ENCODE results near the gene MYH14. TPM values are rescaled to one million over a fixed set of nuclear protein-coding genes. Genes with fewer than 3 reads are reported as not detected.
A peak's percentile ranks its signal among the peaks of the same experiment; 100 is the strongest.

The MYH14 gene
- not detected for total RNA-seq

DNA sequence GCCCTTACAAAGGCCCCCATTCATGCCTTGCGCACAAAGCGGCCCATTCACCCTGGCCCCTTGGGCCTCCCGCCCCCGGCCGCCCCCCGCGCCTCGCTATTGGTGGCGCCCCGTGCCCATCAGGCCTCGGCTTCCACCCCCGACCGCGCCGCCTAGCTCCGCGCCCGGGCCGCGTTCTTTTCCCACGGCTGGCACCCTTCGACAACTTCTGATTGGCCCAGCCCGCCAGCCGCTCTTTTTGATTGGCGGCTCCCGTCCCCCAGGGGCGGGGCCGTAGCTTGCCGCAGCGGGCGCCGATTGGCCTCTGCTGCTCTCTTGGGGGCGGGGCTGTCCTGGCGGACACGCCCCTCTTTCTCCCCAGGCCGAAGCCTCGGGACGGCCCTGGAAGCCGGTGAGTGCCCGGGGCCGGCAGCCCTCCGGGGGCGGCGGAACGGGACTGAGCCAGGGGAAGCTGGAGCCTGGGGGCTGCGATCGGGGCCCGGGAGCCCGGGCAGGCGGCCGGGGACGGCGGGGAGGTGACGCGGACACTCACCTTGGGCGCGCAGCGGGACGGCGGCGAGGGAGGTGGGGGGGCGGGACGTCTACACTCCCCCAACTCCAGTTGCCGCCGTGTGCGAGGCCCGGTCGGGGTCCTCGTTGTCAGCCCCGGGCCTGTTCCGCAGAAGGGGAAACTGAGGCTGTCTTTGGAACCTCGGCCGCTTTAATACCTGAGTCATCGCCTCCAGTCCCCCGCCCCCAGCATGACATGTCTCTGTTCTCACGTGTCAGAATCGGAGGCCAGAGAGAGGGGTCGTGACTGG lies at the start of gene MYH14:
TSS of gene MYH14 (plus strand) at position 342 of the 800 bp plus-strand sequence. CDS start 6,744 bp downstream, outside the sequence.
- Mint-ChIP-seq H3K27ac (no peak within 1 kb of the TSS), H3K9me3 (no peaks in the 10 kb centered on the region), H3K36me3 (peaks cover 0 to 8% of the 10 kb centered on the region in 2 donors)
- DNase-seq (ENCODE audit: low spot score in 2 of 2) (peak in 1 of 2 donors; percentile 29), ATAC-seq (peak in 1 of 2 donors; percentile 73)

DNA sequence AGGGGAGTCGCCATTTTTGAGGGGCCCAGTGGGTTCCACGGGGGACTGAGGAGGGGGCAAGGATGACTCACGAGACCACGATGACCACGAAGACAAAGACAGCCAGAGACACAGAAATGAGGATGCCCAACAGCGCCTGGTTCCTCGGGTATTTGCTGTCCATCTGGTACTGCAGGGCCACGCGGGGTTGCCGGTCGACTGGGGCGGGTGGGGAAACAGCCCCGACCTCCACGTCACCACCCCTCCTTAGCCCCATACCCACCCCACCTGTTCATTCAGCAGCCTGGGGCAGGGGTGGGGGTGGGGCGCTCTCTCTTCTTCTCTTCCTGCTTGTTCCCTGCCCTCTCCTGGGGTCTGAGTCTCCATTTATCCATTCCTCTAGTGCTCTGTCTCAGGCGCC lies 48.9 kb upstream of the MYH14 start:
- ATAC-seq (no peak), DNase-seq (ENCODE audit: low spot score in 2 of 2) (no peak)
- Mint-ChIP-seq H3K9me3 (peaks cover 13 to 14% of the 10 kb centered on the region in 2 donors), H3K36me3 (no peaks in the 10 kb centered on the region), H3K27ac (no peak overlapping the region)

DNA sequence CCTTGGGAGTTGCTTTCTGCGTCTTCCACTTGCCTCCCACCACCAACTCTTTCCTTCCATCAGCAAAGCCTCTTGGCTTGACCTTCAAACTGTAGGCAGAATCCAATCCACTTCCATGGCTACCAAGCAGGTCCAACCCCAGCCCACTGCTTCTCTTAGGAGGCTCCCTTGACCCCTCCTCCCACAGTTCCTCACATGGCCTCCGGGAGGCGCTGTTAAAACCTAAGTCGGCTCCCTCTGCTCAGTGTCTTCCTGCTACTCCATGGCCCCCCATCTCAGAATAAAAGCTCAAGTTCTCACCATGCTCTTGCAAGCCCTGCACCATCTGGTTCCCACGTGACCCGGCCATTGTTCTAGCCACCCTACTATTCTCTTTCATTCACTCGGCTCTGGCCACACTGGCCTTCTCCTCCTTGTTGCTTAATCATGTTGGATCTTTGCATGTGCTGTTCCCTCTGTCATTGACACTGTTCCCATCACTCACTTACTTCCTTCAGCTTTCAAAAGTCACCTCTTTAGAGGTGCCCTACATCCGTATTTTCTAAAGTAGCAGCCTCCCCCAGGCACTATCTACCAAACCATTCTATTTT lies 47.8 kb upstream of the MYH14 start:
- no peaks in the 10 kb centered on the region for H3K36me3 Mint-ChIP-seq
- ATAC-seq (no peak), DNase-seq (ENCODE audit: low spot score in 2 of 2) (no peak)

DNA sequence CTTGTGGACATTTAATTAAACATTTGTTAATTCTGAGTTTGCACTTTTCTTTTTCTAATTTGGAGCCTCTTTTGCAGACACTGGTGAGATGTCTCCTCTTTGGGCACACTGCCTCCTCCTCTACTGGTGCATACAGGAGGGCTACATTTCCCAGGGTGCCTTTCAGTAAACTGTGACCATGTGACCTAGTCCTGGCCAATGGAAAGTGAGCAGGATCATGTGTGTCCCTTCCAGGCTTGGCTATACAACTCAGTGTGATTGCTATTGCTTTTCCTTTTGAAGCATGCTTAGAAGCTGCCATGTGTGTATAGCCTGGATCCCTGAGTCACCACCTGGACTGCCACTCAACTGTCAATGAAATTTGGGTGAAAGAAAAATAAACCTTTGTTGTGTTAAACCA lies 44.8 kb upstream of the MYH14 start:
- H3K27ac Mint-ChIP-seq, result no peak overlapping the region
- no peaks in the 10 kb centered on the region for H3K36me3 Mint-ChIP-seq
- peaks cover 13 to 14% of the 10 kb centered on the region in 2 donors for H3K9me3 Mint-ChIP-seq
- DNase-seq (ENCODE audit: low spot score in 2 of 2) (no peak), ATAC-seq (no peak)

More for the DNA sequence above, 47.8 kb upstream of the MYH14 start:
- Mint-ChIP-seq H3K27ac (no peak overlapping the region), H3K9me3 (peaks cover 13 to 14% of the 10 kb centered on the region in 2 donors)

DNA sequence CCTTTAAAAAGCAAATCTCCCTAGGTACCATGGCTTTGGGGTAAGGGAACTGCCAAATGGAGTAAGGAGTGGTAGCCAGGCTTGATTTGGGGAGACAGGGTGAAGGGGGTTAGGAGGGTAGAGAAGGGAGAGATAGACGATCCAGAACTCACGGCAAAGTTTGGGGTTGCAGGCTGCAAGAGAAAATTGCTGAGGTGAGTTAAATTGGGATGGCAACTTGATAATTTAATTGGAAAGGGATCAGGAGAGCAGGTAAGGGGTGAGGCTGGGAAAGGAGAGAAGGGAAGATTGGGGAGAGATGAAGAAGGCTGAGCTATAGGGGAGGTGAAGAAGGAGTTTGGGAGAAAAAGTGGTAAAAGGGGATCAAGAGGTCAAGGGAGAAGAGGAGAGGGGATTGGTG lies 44.3 kb upstream of the MYH14 start:
- H3K27ac Mint-ChIP-seq, result no peak overlapping the region
- DNase-seq (ENCODE audit: low spot score in 2 of 2), result no peak

DNA sequence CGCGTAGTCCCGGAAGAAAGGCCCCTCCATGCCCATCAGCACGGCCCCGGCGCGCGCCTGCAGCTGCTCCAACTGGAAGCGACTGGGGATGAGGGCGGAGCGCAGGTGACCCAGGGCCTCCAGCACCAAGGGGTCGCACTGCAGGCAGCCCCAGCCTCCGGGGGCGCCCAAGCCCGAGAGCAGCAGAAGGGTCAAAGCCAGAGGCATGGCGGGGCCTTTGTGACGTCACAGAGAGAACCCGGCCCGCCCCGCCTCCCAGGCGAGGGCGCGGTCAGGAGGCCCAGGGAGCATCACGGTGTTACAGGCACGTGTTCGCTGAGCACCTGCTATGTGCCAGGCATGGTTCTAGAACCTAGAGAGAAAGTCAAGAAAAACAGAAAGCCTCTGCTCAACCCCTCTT lies 40.4 kb upstream of the MYH14 start, which contains the start of gene IZUMO2:
TSS of gene IZUMO2 (minus strand) at position 294 of the 400 bp plus-strand sequence. CDS start at position 207, 87 bp downstream.
- Mint-ChIP-seq H3K27ac (no peak within 1 kb of the TSS), H3K36me3 (no peaks in the 10 kb centered on the region), H3K9me3 (peaks cover 10% of the 10 kb centered on the region in 2 donors)
- ATAC-seq, result no peak
- DNase-seq (ENCODE audit: low spot score in 2 of 2), result no peak

More for the DNA sequence above, 44.3 kb upstream of the MYH14 start:
- peaks cover 13 to 14% of the 10 kb centered on the region in 2 donors for H3K9me3 Mint-ChIP-seq
- no peak for ATAC-seq
- H3K36me3 Mint-ChIP-seq, result no peaks in the 10 kb centered on the region

DNA sequence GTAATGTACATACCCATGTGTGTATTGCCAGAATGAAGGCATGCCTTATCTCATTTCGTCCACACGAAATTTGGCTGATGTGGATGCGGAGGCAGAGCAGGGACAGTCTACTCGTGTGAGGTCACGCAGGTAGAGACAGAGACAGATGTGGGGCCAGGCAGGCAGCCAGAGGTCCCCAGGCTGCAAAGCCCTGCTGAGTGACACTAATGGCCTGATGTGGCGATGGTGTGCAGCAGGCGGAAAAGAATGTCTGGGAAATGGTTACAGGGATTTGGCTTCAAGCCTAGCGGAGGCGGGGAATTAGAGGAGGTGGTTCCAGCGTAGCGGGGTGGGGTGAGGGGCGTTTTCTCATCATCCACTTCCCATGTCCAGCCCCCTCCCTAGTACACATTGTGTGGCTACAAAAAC lies 36.1 kb upstream of the MYH14 start:
- DNase-seq (ENCODE audit: low spot score in 2 of 2), result no peak
- no peak overlapping the region for H3K27ac Mint-ChIP-seq
- no peaks in the 10 kb centered on the region for H3K9me3 Mint-ChIP-seq
- ATAC-seq, result no peak
- no peaks in the 10 kb centered on the region for H3K36me3 Mint-ChIP-seq

DNA sequence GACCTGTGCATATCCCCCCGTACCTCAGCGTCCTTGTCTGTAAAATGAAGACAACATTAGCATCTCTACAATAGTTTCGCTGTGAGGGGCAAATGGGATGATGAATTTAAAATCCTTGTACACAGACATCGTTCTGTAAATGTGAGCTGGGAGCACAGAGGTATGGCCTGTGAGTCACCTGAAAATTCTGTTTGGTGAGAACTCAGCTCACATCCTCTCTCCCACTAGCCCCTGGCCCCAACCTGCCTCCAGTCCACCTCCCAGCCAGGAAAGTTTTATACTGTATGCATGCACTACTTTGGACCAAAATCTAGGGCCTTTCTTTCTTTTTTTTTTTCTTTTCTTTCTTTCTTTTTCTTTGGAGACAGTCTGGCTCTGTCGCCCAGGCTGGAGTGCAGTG lies 31.7 kb upstream of the MYH14 start:
- peaks cover 0 to 4% of the 10 kb centered on the region in 2 donors for H3K9me3 Mint-ChIP-seq
- ATAC-seq, result no peak

DNA sequence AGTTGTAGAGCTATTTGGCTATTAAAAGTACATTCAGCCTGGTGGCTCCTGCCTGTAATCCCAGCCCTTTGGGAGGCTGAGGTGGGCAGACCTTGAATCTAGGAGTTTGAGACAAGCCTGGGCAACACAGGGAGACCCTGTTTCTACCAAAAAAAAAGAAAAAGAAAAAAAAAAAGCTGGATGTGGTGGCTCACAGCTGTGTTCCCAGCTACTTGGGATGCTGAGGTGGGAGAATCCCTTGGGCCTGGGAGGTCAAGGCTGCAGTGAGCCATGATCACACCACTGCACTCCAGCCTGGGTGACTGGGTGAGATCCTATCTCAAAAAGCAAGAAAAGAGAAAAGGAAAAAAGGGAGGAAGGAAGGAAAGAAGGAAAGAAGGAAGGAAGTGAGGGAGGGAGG lies 30.7 kb upstream of the MYH14 start:
- DNase-seq (ENCODE audit: low spot score in 2 of 2) (no peak), ATAC-seq (no peak)
- H3K27ac Mint-ChIP-seq, result no peak overlapping the region
- peaks cover 0 to 4% of the 10 kb centered on the region in 2 donors for H3K9me3 Mint-ChIP-seq
- no peaks in the 10 kb centered on the region for H3K36me3 Mint-ChIP-seq

More for the DNA sequence above, 31.7 kb upstream of the MYH14 start:
- Mint-ChIP-seq H3K36me3 (no peaks in the 10 kb centered on the region), H3K27ac (no peak overlapping the region)
- no peak for DNase-seq (ENCODE audit: low spot score in 2 of 2)

DNA sequence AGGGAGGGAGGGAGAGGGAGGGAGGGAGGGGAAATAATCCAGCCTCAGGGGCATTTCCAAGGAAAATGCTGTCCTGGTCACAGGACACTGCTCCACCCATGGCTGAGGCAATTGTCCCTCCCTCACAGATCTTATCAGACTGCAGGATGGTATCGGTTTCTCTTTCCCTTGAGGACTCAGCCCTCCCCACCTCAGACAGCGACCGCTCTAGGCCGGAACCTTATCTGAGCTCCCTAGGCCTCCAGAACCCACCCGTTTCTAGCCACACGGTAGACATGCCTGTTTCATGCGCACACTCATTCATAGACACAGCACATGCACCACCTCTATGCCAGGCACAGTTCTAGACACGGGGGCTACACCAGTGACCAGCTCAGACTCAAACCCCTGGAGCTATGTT lies 30.3 kb upstream of the MYH14 start:
- H3K9me3 Mint-ChIP-seq, result peaks cover 0 to 4% of the 10 kb centered on the region in 2 donors
- peak; percentile 36 to 49 for ATAC-seq

DNA sequence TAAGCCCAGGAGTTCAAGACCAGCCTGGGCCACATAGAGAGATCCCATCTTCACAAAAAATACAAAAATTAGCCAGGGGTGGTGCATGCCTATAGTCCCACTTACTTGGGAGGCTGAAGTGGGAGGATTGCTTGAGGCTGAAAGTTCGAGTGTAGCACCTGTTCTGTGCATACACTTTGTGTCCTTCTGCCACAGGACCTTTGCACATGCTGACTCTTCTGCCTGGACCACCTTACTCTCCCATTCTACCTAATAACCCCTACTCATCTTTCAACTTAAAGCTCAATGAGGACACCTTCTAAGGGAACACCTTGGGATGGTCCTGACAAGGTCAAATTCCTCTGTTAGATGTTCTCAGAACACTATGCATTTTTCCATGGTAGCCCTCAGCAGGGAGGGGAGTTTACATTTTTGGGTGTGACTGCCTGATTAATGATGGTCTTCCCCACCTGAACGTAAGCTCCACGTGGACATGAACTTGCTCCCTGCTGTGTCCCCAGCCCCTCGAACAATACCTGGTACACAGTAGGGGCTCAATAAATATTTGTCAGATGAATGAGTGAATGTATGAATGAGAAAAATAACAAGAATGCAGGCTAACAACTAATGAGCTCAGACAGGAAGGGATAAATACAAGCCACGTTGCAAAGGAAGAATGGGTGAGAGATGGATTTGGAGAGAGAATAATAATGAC lies 29.2 kb upstream of the MYH14 start:
- DNase-seq (ENCODE audit: low spot score in 2 of 2), result no peak
- no peak for ATAC-seq
- no peaks in the 10 kb centered on the region for H3K36me3 Mint-ChIP-seq
- no peak overlapping the region for H3K27ac Mint-ChIP-seq
- peaks cover 0 to 4% of the 10 kb centered on the region in 2 donors for H3K9me3 Mint-ChIP-seq

More for the DNA sequence above, 30.3 kb upstream of the MYH14 start:
- Mint-ChIP-seq H3K27ac (no peak overlapping the region), H3K36me3 (no peaks in the 10 kb centered on the region)
- no peak for DNase-seq (ENCODE audit: low spot score in 2 of 2)

DNA sequence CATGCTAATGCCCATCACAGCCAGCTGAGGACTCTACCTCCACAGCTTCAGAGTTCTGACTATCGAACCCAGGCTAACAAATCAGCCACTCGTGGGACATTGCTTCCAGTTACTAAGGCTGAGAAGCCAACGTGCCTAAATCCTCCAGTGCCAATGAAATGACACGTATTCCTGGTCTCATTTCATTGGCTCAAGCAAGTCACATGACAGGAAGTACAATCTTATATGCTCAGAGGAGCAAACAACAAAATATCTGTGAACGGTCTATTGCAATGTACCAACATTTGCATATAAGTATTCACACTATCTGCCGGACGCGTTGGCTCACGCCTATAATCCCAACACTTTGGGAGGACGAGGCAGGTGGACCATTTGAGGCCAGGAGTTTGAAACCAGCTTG lies 27.5 kb upstream of the MYH14 start:
- H3K36me3 Mint-ChIP-seq, result no peaks in the 10 kb centered on the region
- ATAC-seq, result no peak
- peaks cover 0 to 4% of the 10 kb centered on the region in 2 donors for H3K9me3 Mint-ChIP-seq
- no peak overlapping the region for H3K27ac Mint-ChIP-seq
- no peak for DNase-seq (ENCODE audit: low spot score in 2 of 2)

DNA sequence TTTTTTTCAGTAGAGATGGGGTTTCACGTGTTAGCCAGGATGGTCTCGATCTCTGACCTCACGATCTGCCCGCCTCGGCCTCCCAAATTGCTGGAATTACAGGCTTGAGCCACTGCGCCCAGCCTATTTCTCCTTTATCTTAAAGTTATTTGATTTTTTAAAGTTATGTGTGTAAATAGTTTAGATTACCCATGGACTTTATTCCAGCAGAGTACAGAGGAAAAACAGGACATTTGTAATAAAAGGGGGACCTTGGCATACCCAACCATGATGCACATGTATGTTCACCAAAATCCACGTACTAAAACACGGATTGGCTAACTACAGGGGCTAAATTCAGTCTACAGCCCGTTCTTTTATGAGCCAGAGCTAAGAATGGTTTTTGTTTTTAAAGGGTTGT lies 26.6 kb upstream of the MYH14 start:
- DNase-seq (ENCODE audit: low spot score in 2 of 2) (no peak), ATAC-seq (no peak)
- H3K36me3 Mint-ChIP-seq, result no peaks in the 10 kb centered on the region
- H3K9me3 Mint-ChIP-seq, result peaks cover 0 to 4% of the 10 kb centered on the region in 2 donors
- H3K27ac Mint-ChIP-seq, result no peak overlapping the region

DNA sequence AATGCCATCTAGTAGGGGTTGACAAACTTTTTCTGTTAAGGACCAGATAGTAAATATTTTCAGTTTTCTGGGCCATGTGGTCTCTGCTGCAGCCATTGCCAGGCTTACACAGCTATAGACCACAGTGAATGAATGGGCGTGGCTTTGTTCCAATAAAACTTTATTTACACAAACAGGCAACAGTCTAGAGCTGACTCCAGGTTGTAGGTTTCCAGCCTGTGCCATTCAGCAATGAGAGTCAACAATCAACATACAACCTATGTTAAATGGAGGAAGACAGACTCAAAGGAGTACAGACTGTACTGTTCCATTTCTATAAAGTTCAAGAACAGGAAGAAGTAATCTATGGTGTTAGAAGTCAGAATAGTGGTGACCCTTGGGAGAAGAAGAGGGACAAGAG lies 25.1 kb upstream of the MYH14 start:
- DNase-seq (ENCODE audit: low spot score in 2 of 2), result no peak
- Mint-ChIP-seq H3K9me3 (peaks cover 0 to 4% of the 10 kb centered on the region in 2 donors), H3K27ac (no peak overlapping the region), H3K36me3 (no peaks in the 10 kb centered on the region)
- no peak for ATAC-seq

DNA sequence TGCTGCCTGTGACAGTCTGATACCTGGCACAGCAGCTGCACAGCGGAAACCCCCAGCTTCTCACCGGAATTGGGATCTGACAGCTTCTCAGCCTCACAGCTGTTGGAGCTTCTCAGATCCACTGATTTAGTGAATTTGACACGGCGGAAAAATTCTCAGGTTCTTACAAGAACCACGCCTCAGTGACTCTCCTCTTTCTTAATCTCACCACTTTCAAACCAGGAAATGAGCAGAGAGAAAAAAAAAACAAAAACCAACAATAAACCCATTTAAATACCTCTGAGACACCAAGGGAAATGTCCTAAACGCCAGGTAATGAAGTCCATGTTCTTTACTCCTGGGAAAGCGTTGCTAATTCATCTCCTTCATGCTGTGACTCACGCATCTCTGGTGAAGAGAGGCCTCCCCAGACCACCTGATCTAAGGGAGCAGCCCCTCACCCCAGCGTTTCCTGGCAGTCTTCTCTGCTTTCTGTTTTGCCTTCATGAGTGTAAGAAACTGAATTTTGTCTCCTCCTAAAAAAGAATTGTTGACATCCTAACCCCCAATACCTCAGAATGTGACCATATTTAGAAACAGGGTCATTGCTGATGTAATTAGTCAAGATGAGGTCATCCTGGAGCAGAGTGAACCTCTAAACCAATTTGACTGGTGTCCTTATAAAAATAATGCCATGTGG lies 24.4 kb upstream of the MYH14 start:
- Mint-ChIP-seq H3K36me3 (no peaks in the 10 kb centered on the region), H3K27ac (no peak overlapping the region), H3K9me3 (peaks cover 0 to 4% of the 10 kb centered on the region in 2 donors)
- no peak for DNase-seq (ENCODE audit: low spot score in 2 of 2)
- ATAC-seq, result no peak

DNA sequence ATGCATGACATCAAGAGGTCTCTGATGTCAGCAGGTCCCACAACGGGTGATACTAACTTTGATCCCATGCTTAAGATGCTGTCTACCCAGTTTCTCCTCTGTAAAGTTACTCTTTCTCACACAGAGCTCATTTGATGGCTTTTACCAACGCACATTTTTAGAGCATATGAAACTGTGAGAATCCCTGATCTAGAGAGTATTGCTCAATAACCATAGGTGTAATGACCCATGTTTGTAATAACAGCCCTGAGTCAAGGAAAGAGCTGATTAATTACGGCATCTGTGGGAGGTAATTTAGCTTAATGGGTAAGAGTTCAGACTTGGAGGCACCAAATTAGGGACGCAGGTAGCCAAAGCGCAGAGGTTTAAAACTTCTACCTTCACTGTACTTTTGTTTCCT lies 22.3 kb upstream of the MYH14 start:
- H3K9me3 Mint-ChIP-seq, result no peaks in the 10 kb centered on the region
- H3K27ac Mint-ChIP-seq, result no peak overlapping the region
- no peak for DNase-seq (ENCODE audit: low spot score in 2 of 2)
- no peaks in the 10 kb centered on the region for H3K36me3 Mint-ChIP-seq
- ATAC-seq, result no peak

DNA sequence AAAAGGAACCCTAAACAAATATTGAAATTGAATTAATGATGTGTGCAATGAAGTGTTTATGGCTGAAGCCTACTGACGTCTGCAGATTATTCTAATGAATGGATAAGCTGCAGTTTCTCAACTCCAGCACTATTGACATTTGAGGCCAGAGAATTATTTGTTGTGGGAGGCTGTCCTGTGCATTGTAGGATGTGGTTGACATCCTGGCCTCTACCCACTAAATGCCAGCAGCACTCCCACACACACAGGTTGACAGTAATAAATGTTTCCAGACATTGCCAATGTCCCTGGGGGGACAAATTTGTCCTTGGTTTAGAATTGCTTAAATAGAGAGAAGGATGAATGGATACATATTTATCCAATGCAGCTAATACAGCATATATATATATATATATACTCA lies 19.2 kb upstream of the MYH14 start:
- DNase-seq (ENCODE audit: low spot score in 2 of 2) (no peak), ATAC-seq (no peak)
- Mint-ChIP-seq H3K27ac (no peak overlapping the region), H3K36me3 (no peaks in the 10 kb centered on the region), H3K9me3 (peaks cover 0 to 4% of the 10 kb centered on the region in 2 donors)
